ENCODE data around the gene CNTNAP2.

GRCh38 chr7:146700015-146700560 lies 583.5 kb downstream of the CNTNAP2 start:
- TF ChIP-seq MEIS1 (CRISPR knock-in tag; IDR thresholded peaks at IDR 0.05; ENCODE audit: borderline replicate concordance): no peak
- TF ChIP-seq, protein P1, sequence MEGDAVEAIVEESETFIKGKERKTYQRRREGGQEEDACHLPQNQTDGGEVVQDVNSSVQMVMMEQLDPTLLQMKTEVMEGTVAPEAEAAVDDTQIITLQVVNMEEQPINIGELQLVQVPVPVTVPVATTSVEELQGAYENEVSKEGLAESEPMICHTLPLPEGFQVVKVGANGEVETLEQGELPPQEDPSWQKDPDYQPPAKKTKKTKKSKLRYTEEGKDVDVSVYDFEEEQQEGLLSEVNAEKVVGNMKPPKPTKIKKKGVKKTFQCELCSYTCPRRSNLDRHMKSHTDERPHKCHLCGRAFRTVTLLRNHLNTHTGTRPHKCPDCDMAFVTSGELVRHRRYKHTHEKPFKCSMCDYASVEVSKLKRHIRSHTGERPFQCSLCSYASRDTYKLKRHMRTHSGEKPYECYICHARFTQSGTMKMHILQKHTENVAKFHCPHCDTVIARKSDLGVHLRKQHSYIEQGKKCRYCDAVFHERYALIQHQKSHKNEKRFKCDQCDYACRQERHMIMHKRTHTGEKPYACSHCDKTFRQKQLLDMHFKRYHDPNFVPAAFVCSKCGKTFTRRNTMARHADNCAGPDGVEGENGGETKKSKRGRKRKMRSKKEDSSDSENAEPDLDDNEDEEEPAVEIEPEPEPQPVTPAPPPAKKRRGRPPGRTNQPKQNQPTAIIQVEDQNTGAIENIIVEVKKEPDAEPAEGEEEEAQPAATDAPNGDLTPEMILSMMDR (tag by site-specific recombination; IDR thresholded peaks at IDR 0.05): no peak
